SK-N-SH (cell line): Measurements from ENCODE around the gene MCM10.

Source experiments
- CHD2 ChIP-seq: fragments of 150-350 bp; IDR thresholded peaks from 2 replicates; pipeline ENCODE4 v1.6.1; 2018; ENCODE audit warnings: low read length; ENCODE audit not compliant: partially characterized antibody
- CTCF ChIP-seq: fragments of 200-600 bp; sonication (generic); IDR thresholded peaks from 2 replicates; pipeline ENCODE4 v1.6.1; 2017; ENCODE audit warnings: antibody characterized with exemption, mild to moderate bottlenecking, moderate library complexity
- EZH2phosphoT487 ChIP-seq: fragments of 200-600 bp; sonication (generic); IDR thresholded peaks from 2 replicates; pipeline ENCODE4 v1.6.1; 2017; ENCODE audit warnings: low read depth, mixed run types, mild to moderate bottlenecking, antibody characterized with exemption, moderate library complexity, borderline replicate concordance
- FOXJ3 ChIP-seq: sonication (generic); formaldehyde crosslinking; IDR thresholded peaks from 2 replicates; pipeline ENCODE4 v1.5.1; 2020; ENCODE audit warnings: mild to moderate bottlenecking, missing genetic modification reagents
- PBX3 ChIP-seq: IDR thresholded peaks from 2 replicates; pipeline ENCODE4; 2012
- RAD21 ChIP-seq: IDR thresholded peaks from 2 replicates; pipeline ENCODE4 v1.6.1; 2012; ENCODE audit warnings: mild to moderate bottlenecking, low read length
- TEAD4 ChIP-seq: IDR thresholded peaks from 2 replicates; pipeline ENCODE4 v1.4.0; 2012; ENCODE audit warnings: mild to moderate bottlenecking, borderline replicate concordance; ENCODE audit not compliant: insufficient read depth
- YY1 ChIP-seq: IDR thresholded peaks from 2 replicates; pipeline ENCODE4 v1.4.0; 2012; ENCODE audit warnings: low read depth, mild to moderate bottlenecking

GRCh38 chr10:13143766-13144165 is 17.6 kb upstream of the MCM10 start:
- TF ChIP-seq RAD21 = no peak
- no peak for TF ChIP-seq PBX3
- no peak for TF ChIP-seq EZH2phosphoT487
- no peak for TF ChIP-seq YY1
- TF ChIP-seq CTCF = no peak
- TF ChIP-seq TEAD4 = no peak
- no peak for TF ChIP-seq FOXJ3 (CRISPR knock-in tag)
- TF ChIP-seq CHD2 = no peak
